ENCODE measurements around the gene HSPG2. TPM values are rescaled to one million over a fixed set of nuclear protein-coding genes. Genes with fewer than 3 reads are reported as not detected.
"Not testable (repeated sequence)": the region's sequence is repeated elsewhere in the genome, so short reads cannot be mapped to it uniquely, and the experiment has no call there.

The HSPG2 gene
- total RNA-seq, 1 experiment from 2014 or later, result 171 TPM

- H3K9me3 ChIP-seq (ENCODE audit: control insufficient read depth, insufficient read depth, low read depth, low read length); H3K36me3 ChIP-seq (ENCODE audit: control insufficient read depth, insufficient read depth, low read length); H3K27me3 ChIP-seq (ENCODE audit: control insufficient read depth, insufficient read depth, low read length); H3K4me3 ChIP-seq (ENCODE audit: low read depth in 2 of 2, low read length in 2 of 2); BruUV-seq (replicated peaks); DNase-seq (ENCODE audit: low read depth, low spot score); intact Hi-C loops (cut with micrococcal nuclease; ENCODE audit: unreplicated experiment); in situ Hi-C loops (cut with HindIII; ENCODE audit: low pct_unique_long_range_greater_than_20kb, low sequenced_read_pairs); H3K4me1 ChIP-seq (ENCODE audit: control insufficient read depth, insufficient read depth, low read length): not testable (repeated sequence)
- ChIA-PET CTCF (interaction anchor here (0.6 kb wide), 1 partner anchor 116 kb away, joined by 6 read pairs; no protein-coding TSS in a partner anchor), POLR2A (interaction anchor here (0.7 kb wide), 1 partner anchor 121 kb away, joined by 3 read pairs; no protein-coding TSS in a partner anchor)
- H3K27ac ChIP-seq (ENCODE audit: low read length), result peak overlapping the region; percentile 78
- ATAC-seq, result peak; percentile 76
These were observed 35.9 kb upstream of the HSPG2 start for GRCh38 chr1:21972973-21973441.

GRCh38 chr1:21970523-21970922 is 33.4 kb upstream of the HSPG2 start:
- POLR2A ChIA-PET; H3K36me3 ChIP-seq (ENCODE audit: control insufficient read depth, insufficient read depth, low read length); H3K9me3 ChIP-seq (ENCODE audit: control insufficient read depth, insufficient read depth, low read depth, low read length); ATAC-seq; DNase-seq (ENCODE audit: low read depth, low spot score); CTCF ChIA-PET; H3K4me3 ChIP-seq (ENCODE audit: low read depth in 2 of 2, low read length in 2 of 2); in situ Hi-C loops (cut with HindIII; ENCODE audit: low pct_unique_long_range_greater_than_20kb, low sequenced_read_pairs); BruUV-seq (replicated peaks); intact Hi-C loops (cut with micrococcal nuclease; ENCODE audit: unreplicated experiment); H3K4me1 ChIP-seq (ENCODE audit: control insufficient read depth, insufficient read depth, low read length); H3K27me3 ChIP-seq (ENCODE audit: control insufficient read depth, insufficient read depth, low read length): not testable (repeated sequence)
- H3K27ac ChIP-seq (ENCODE audit: low read length), result peak overlapping the region; percentile 23; the same call in 1 of the 2 replicates

- BruUV-seq (replicated peaks); H3K36me3 ChIP-seq (ENCODE audit: control insufficient read depth, insufficient read depth, low read length); H3K4me3 ChIP-seq (ENCODE audit: low read depth in 2 of 2, low read length in 2 of 2); H3K9me3 ChIP-seq (ENCODE audit: control insufficient read depth, insufficient read depth, low read depth, low read length); H3K27ac ChIP-seq (ENCODE audit: low read length); DNase-seq (ENCODE audit: low read depth, low spot score); intact Hi-C loops (cut with micrococcal nuclease; ENCODE audit: unreplicated experiment); in situ Hi-C loops (cut with HindIII; ENCODE audit: low pct_unique_long_range_greater_than_20kb, low sequenced_read_pairs); POLR2A ChIA-PET; H3K4me1 ChIP-seq (ENCODE audit: control insufficient read depth, insufficient read depth, low read length); H3K27me3 ChIP-seq (ENCODE audit: control insufficient read depth, insufficient read depth, low read length); CTCF ChIA-PET; ATAC-seq: not testable (repeated sequence)
These were observed 32.0 kb upstream of the HSPG2 start for GRCh38 chr1:21969066-21969465.

- in situ Hi-C loops (cut with HindIII; ENCODE audit: low pct_unique_long_range_greater_than_20kb, low sequenced_read_pairs); POLR2A ChIA-PET: not testable (repeated sequence)
These were observed 30.1 kb upstream of the HSPG2 start for GRCh38 chr1:21967216-21967615.

GRCh38 chr1:21966247-21967000 is 29.3 kb upstream of the HSPG2 start:
- H3K4me1 ChIP-seq (ENCODE audit: control insufficient read depth, insufficient read depth, low read length), result peaks cover 8% of the 10 kb centered on the region
- DNase-seq (ENCODE audit: low read depth, low spot score) (peak; percentile 18), ATAC-seq (peak; percentile 46; the same call in 1 of the 2 replicates)
- in situ Hi-C loops (cut with HindIII; ENCODE audit: low pct_unique_long_range_greater_than_20kb, low sequenced_read_pairs) (no loop called here), intact Hi-C loops (cut with micrococcal nuclease; ENCODE audit: unreplicated experiment) (no loop called here)
- no peaks in the 10 kb centered on the region for H3K27me3 ChIP-seq (ENCODE audit: control insufficient read depth, insufficient read depth, low read length)
- H3K27ac ChIP-seq (ENCODE audit: low read length), result peak overlapping the region; percentile 3; the same call in 1 of the 2 replicates
- ChIA-PET CTCF (interaction anchor here (0.7 kb wide), 1 partner anchor 36 kb away, joined by 3 read pairs; no protein-coding TSS in a partner anchor), POLR2A (interaction anchor here (0.6 kb wide), 1 partner anchor 46 kb away, joined by 4 read pairs; no protein-coding TSS in a partner anchor)
- no peaks in the 10 kb centered on the region for H3K36me3 ChIP-seq (ENCODE audit: control insufficient read depth, insufficient read depth, low read length)
- no peak overlapping the region for H3K4me3 ChIP-seq (ENCODE audit: low read depth in 2 of 2, low read length in 2 of 2)
- H3K9me3 ChIP-seq (ENCODE audit: control insufficient read depth, insufficient read depth, low read depth, low read length), result no peaks in the 10 kb centered on the region
- TF ChIP-seq REST (IDR thresholded peaks at IDR 0.05; ENCODE audit: insufficient read depth in 1 of 2, low read depth in 2 of 2, low read length in 1 of 2) (no peak), TCF7L2 (IDR thresholded peaks at IDR 0.05; ENCODE audit: low read depth, low read length) (no peak), POLR2AphosphoS5 (IDR thresholded peaks at IDR 0.05; ENCODE audit: low read depth, low read length) (no peak), CTCF (IDR thresholded peaks at IDR 0.05) (no peak), SIN3A (IDR thresholded peaks at IDR 0.05; ENCODE audit: borderline replicate concordance, insufficient read depth, low read depth, low read length) (no peak)
- no TSS peak for BruUV-seq (replicated peaks)

More at GRCh38 chr1:21967216-21967615, 30.1 kb upstream of the HSPG2 start:
- H3K27ac ChIP-seq (ENCODE audit: low read length); H3K4me1 ChIP-seq (ENCODE audit: control insufficient read depth, insufficient read depth, low read length); BruUV-seq (replicated peaks); intact Hi-C loops (cut with micrococcal nuclease; ENCODE audit: unreplicated experiment); H3K27me3 ChIP-seq (ENCODE audit: control insufficient read depth, insufficient read depth, low read length); CTCF ChIA-PET; ATAC-seq; H3K36me3 ChIP-seq (ENCODE audit: control insufficient read depth, insufficient read depth, low read length); H3K9me3 ChIP-seq (ENCODE audit: control insufficient read depth, insufficient read depth, low read depth, low read length); DNase-seq (ENCODE audit: low read depth, low spot score); H3K4me3 ChIP-seq (ENCODE audit: low read depth in 2 of 2, low read length in 2 of 2): not testable (repeated sequence)

Measured in Panc1 (cell line).